Measurements from ENCODE around the gene TMCC2.
A peak's percentile ranks its signal among the peaks of the same experiment; 100 is the strongest.

TMCC2 gene

GRCh38 chr1:205241366-205242030 is 13.8 kb downstream of the TMCC2 start:
- DNase-seq, result no peak

DNA sequence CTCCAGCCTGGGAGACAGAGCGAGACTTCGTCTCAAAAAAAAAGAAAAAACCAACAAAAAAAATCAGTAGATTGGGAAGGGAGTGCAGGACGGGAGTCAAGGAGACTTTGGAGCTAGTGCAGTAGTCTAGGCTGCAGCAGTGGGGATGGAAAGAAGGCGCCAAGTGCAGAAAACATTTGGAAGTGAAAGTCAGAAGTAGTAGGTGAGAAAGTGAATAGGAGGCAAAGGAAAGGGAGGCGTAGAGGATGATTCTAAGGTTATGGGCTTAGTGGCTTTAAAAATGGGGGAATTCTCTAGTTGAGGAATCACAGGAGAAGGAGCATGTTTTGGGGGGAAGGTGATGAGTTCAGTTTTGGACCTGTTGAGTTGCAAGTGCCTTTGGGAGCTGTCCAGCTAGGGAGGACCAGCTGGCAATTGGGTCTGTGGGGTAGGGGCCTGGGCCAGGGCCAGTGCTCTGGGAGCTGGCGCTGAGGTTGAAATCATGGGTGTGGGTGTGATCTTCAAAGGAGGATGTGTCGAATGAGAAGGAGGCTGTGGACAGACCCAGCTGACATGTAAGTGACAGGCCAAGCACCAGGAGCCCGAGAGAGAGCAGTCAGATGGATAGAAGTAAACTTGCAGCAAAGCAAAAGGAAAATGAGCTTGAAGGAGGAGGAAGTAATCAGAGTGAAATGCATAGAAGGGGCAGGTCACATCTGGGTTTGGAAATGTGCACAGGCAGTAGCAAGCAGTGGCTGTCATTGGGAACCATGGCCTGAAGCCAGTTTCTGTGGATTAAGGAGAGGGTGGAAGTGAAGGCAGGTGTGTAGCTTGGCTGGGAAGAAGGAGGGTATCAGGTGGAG is 15.8 kb downstream of the TMCC2 start:
- no peak for DNase-seq

GRCh38 chr1:205244384-205244783 is 16.6 kb downstream of the TMCC2 start:
- no peak for DNase-seq

DNA sequence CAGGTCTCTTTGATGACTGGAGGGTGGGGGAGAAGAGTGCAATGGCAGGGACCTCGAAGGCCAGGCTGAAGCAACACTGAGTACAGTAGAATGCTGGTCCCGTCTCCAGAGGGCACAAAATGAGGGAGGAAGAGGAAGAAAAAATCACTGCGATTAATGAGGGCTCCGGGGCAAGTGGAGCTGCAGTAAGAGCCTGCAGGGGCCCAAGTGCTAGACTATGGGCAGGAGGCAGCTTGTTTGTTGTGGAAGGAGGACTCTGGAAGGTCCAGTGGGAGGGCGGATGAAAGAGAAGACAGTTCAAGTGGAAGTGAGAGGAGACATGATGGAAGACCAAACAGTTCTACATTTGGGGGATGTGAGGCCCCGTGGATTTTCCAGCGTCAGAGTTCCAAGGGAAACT is 17.4 kb downstream of the TMCC2 start:
- no peak for DNase-seq

GRCh38 chr1:205246351-205247119 is 18.8 kb downstream of the TMCC2 start:
- no peak for DNase-seq

- DNase-seq, result no peak
Observed at GRCh38 chr1:205247130-205247921, 19.6 kb downstream of the TMCC2 start.

- DNase-seq, result no peak
Observed at GRCh38 chr1:205248793-205249601, 21.3 kb downstream of the TMCC2 start.

GRCh38 chr1:205249651-205250050 is 21.9 kb downstream of the TMCC2 start:
- DNase-seq, result no peak

DNA sequence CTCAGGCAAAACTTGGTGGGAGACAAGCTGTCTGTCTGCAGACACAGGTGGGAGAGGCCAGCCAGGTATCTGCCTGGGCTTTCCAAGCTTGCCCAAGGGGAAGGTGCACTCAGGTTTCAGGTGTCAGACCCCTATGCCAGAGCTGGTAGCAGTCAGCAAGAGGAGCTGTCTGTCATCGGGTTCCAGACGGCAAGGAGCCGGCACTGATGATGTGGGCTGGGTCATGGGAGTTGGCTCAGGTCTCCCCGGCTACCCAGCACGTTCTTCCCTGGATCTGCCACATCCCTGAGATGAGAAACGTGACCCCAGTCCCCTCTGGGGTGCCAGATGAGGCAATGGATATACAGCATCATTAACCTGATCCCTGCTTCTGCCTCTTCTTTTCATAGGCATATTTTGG is 23.0 kb downstream of the TMCC2 start:
- DNase-seq, result no peak

- DNase-seq, result no peak
Observed at GRCh38 chr1:205251576-205251975, 23.8 kb downstream of the TMCC2 start.

DNA sequence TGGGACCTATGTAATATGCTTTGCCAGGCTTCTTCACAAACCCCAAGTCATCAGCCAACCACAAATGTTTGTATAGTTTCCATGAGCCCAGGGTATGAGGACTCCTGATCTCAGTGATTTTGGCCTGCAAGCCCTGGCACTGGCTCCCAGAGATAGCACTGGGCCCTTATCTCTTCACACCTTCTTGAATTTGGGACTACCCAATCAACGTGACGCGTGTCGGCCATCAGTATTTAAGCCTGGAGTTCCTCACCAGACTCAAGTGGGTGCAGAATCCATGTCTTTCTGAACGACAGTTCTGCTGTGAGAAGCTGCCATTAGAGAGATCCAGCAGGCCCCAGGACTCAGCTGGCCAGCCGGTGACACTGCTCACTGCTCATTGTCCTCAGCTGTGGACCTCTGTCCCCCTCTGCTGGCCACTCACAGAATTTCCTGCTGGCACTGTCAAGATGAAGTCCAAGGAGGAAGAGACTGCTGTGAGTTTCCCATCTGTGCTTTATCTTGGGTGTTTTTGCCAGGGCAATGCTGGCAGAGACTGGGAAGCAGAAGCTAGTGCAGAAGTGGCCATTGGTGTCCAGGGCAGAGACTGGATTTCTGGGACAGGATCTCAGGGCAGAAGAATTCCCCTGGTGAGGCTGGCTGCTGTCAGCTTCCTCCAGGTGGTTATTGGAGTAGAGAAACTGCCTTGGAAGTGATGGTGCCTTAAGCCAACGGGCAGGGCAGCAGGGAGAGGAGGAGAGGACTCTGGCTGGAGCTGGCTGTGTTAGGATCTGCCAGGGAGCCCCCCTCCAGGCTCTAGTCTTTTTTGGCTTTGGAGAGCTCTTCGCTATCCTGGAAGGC is 28.4 kb downstream of the TMCC2 start:
- DNase-seq, result peak; percentile 89

DNA sequence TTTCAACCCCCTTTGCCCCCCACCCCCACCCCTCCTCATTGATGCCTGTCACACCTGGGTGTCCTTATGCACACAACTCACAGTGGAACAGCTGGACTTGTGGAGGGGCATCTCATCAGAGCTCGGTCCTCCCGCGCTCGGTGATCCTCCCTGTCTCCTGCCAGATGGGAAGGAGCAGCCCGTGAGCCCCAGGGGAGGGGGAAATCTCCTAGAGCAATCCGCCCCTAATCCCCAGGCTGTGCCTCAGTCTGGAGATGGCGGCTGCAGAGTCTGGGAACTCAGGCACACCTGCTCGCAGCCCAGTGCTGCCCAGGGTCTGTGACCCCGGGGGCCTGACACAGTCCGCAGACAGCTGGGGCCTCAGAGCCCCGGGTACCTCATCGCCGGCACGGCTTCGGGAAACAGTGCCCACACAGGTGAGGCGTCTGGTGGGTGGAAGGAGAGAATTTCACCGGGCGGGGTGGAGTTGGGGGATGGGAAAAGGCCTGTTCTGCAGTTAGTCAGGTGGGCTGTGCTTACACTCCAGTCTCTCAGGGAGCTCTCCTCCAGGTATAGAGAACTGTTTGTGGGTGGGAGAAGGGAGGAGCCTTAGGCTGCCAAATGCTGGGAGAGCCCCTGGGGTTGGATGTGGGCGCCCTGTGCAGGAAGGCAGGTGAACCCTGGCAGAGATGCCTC is 29.3 kb downstream of the TMCC2 start:
- DNase-seq, result no peak

DNA sequence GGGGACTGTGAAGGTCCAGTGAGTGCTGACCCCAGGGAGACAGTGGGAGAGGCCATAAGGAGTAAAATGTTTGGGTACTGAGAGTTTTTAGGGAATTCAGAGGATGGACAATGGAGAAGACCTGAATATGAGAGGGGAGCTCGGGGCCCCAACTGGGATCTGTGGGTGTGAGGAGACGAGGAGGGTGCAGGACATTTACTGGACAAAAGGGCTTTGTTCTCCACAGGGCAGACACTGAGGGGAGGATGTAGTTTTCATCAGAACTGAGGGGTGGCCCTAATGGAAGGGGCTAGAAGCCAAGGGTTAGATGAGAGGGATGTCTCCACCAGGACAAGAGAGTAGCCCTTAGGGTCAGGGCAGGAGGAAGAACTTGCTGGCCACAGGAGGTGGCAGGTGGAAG is 30.0 kb downstream of the TMCC2 start:
- DNase-seq, result no peak

GRCh38 chr1:205258261-205258691 is 30.5 kb downstream of the TMCC2 start:
- DNase-seq, result no peak

GRCh38 chr1:205258719-205259118 is 31.0 kb downstream of the TMCC2 start:
- no peak for DNase-seq

- DNase-seq, result no peak
Observed at GRCh38 chr1:205259324-205259832, 31.6 kb downstream of the TMCC2 start.

DNA sequence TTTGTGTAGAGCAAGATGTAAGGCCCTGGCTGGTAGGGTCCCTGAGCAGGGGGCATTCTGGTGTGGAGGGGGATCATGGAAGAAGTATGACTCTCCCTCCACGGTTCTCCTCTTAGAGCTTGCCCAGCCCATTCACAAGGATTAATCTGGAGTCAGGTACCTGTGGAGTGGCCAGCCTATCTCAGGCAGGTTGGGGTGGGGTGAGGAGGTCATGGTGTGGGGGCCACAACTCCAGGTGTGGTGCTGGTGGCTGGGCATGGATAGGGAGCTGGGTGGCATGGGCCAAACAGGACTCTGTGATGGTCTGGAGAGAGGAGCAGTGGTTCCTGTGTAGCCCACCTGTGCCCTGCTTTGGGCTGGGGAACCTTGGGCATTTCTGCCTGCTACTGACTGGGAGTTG is 32.3 kb downstream of the TMCC2 start:
- no peak for DNase-seq

GRCh38 chr1:205260948-205261732 is 33.4 kb downstream of the TMCC2 start:
- no peak for DNase-seq
